GM12878 (cell line): ENCODE measurements around the gene LBH. TPM values are rescaled to one million over a fixed set of nuclear protein-coding genes. Genes with fewer than 3 reads are reported as not detected.

Source experiments
- ATAC-seq: fragments of 200-7000 bp; cut with Tn5 transposase; 3 replicates; pipeline ENCODE4 v1.9.1; 2020; ENCODE audit warnings: mild to moderate bottlenecking, moderate library complexity
- BruUV-seq: library from RNA; stranded (reverse); fragments of 400-500 nt; replicated peaks from 2 replicates; lab custom pipeline; 2021; lab: Mats Ljungman, UMichigan
- CTCF ChIA-PET: fragments of 300-600 bp; sonication (Branson Sonifier 250); formaldehyde crosslinking; extraction: SDS; loops from one replicate; lab custom pipeline; 2021; ENCODE audit warnings: inconsistent platforms; lab: Yijun Ruan, JAX
- POLR2A ChIA-PET: fragments of 350-600 bp; formaldehyde crosslinking; extraction: SDS; loops from one replicate; lab custom pipeline; 2021; ENCODE audit warnings: inconsistent platforms; lab: Charles Lee
- RAD21 ChIA-PET: fragments of 300-600 bp; sonication (Branson Sonifier 250); formaldehyde crosslinking; loops from one replicate; lab custom pipeline; 2023; ENCODE audit warnings: antibody characterized with exemption; ENCODE audit not compliant: unreplicated experiment; lab: Charles Lee
- SMC1A ChIA-PET: fragments of 300-600 bp; sonication (Branson Sonifier 250); formaldehyde crosslinking; loops from one replicate; lab custom pipeline; 2023; ENCODE audit not compliant: unreplicated experiment, uncharacterized antibody; lab: Charles Lee
- DNase-seq: peaks from one replicate; pipeline ENCODE4 v3.0.0-alpha.2; 2011; ENCODE audit warnings: low read depth, low spot score
- FAIRE-seq: peaks from 3 replicates; lab custom pipeline; 2011; peaks lifted over from hg19 to GRCh38; lab: Jason Lieb, UNC
- H2AFZ ChIP-seq: 2 replicates; pipeline ENCODE4 v1.6.0; 2011; ENCODE audit warnings: low read depth, low read length, control low read depth; ENCODE audit not compliant: control insufficient read depth
- H3K27ac ChIP-seq: 2 replicates; pipeline ENCODE4 v1.5.1; 2011; ENCODE audit warnings: control low read depth; ENCODE audit not compliant: control insufficient read depth, insufficient read depth
- H3K27me3 ChIP-seq, 2 experiments: replicated peaks in 1 of 2; 2 replicates each; pipeline versions ENCODE4 v1.6.0 to v1.6.1; 2011; ENCODE audit warnings: low read length in 1 of 2; ENCODE audit not compliant: control insufficient read depth in 2 of 2, insufficient read depth in 2 of 2
- H3K36me3 ChIP-seq, 2 experiments: 2 replicates each; pipeline ENCODE4 v1.5.1; 2011; ENCODE audit warnings: low read length in 1 of 2; ENCODE audit not compliant: control insufficient read depth in 2 of 2, insufficient read depth in 2 of 2
- H3K4me1 ChIP-seq: 2 replicates; pipeline ENCODE4 v1.6.1; 2011; ENCODE audit warnings: mild to moderate bottlenecking, low read length, moderate library complexity, mixed read lengths; ENCODE audit not compliant: control insufficient read depth, insufficient read depth
- H3K4me2 ChIP-seq: 2 replicates; pipeline ENCODE4 v1.6.0; 2011; ENCODE audit warnings: control low read depth; ENCODE audit not compliant: control insufficient read depth, insufficient read depth
- H3K4me3 ChIP-seq: fragments of 200-600 bp; sonication (generic); 2 replicates; pipeline ENCODE4 v1.5.1; 2016
- H3K79me2 ChIP-seq: 2 replicates; pipeline ENCODE4 v1.6.0; 2011; ENCODE audit warnings: low read length; ENCODE audit not compliant: control insufficient read depth, insufficient read depth
- H3K9ac ChIP-seq: 2 replicates; pipeline ENCODE4 v1.8.0; 2011; ENCODE audit warnings: low read length, control low read depth, mixed read lengths; ENCODE audit not compliant: control insufficient read depth, insufficient read depth
- H3K9me3 ChIP-seq: replicated peaks from 3 replicates; pipeline ENCODE4 v1.5.1; 2011; ENCODE audit warnings: mild to moderate bottlenecking, low read length; ENCODE audit not compliant: control insufficient read depth, insufficient read depth
- H4K20me1 ChIP-seq: 2 replicates; pipeline ENCODE4 v1.6.0; 2011; ENCODE audit not compliant: control insufficient read depth, insufficient read depth
- BHLHE40 ChIP-seq, 2 experiments: fragments of 450-650 bp in 1 of 2; IDR thresholded peaks; 2 replicates each; pipeline ENCODE4 v1.6.1; 2011 to 2017; ENCODE audit warnings: low read depth in 2 of 2, borderline replicate concordance in 1 of 2, improper control_type of control experiment in 1 of 2, low read length in 1 of 2, mild to moderate bottlenecking in 1 of 2
- CBX5 ChIP-seq: sonication (generic); IDR thresholded peaks from 2 replicates; pipeline ENCODE4 v1.6.1; 2016; ENCODE audit warnings: low read depth, moderate library complexity, mild to moderate bottlenecking, inconsistent platforms
- KAT2A ChIP-seq: conservative IDR thresholded peaks from 2 replicates; pipeline ENCODE4 v1.6.1; 2011; ENCODE audit warnings: low read depth, low read length; ENCODE audit not compliant: control insufficient read depth
- KLF5 ChIP-seq: fragments of 450-650 bp; IDR thresholded peaks from 2 replicates; pipeline ENCODE4 v1.6.1; 2014; ENCODE audit warnings: mild to moderate bottlenecking; ENCODE audit not compliant: partially characterized antibody
- MTA3 ChIP-seq: IDR thresholded peaks from 2 replicates; pipeline ENCODE4 v1.6.1; 2012; ENCODE audit warnings: low read length, inconsistent platforms, borderline replicate concordance
- SIX5 ChIP-seq: IDR thresholded peaks from 2 replicates; pipeline ENCODE4 v1.6.1; 2011; ENCODE audit warnings: mild to moderate bottlenecking, low read depth, low read length, moderate library complexity; ENCODE audit not compliant: severe bottlenecking
- SMC3 ChIP-seq: IDR thresholded peaks from 2 replicates; pipeline ENCODE4 v1.6.1; 2011; ENCODE audit warnings: low read length, improper control_type of control experiment, borderline replicate concordance
- SREBF2 ChIP-seq: IDR thresholded peaks from 2 replicates; pipeline ENCODE4 v1.6.1; 2012; ENCODE audit warnings: mild to moderate bottlenecking, low read length
- TCF3 ChIP-seq: IDR thresholded peaks from 2 replicates; pipeline ENCODE4 v1.6.1; 2012; ENCODE audit warnings: low read depth, mild to moderate bottlenecking, low read length, borderline replicate concordance; ENCODE audit not compliant: insufficient read depth
- TCF7 ChIP-seq: IDR thresholded peaks from 2 replicates; pipeline ENCODE4 v1.6.1; 2014; ENCODE audit warnings: antibody characterized with exemption, borderline replicate concordance
- YY1 ChIP-seq: IDR thresholded peaks from 2 replicates; pipeline ENCODE4 v1.6.1; 2011; ENCODE audit warnings: low read depth, mild to moderate bottlenecking, low read length
- ZBED1 ChIP-seq: IDR thresholded peaks from 2 replicates; pipeline ENCODE4 v1.6.1; 2016; ENCODE audit warnings: borderline replicate concordance
- ZSCAN29 ChIP-seq: fragments of 450-650 bp; IDR thresholded peaks from 2 replicates; pipeline ENCODE4 v1.6.1; 2017; ENCODE audit warnings: mild to moderate bottlenecking, moderate library complexity
- WGBS: methylation state at CpG from one replicate; pipeline ENCODE4 v1.1.6; 2016; ENCODE audit warnings: low lambda C conversion rate; ENCODE audit not compliant: insufficient replicate concordance, insufficient coverage; ENCODE audit errors: missing lambda C conversion rate; 5-methylcytosine and 5-hydroxymethylcytosine counted together
- in situ Hi-C: fragments of 300-500 bp; cut with MboI; formaldehyde crosslinking; loops from 9 replicates; pipeline ENCODE4 v1.14.3; 2018; ENCODE audit warnings: mixed read lengths
- intact Hi-C: fragments of 100-400 bp; cut with micrococcal nuclease; formaldehyde crosslinking; loops from one replicate; pipeline ENCODE4 v1.14.2; 2022; ENCODE audit not compliant: unreplicated experiment
- polyA plus RNA-seq, 11 experiments: library from polyadenylated mRNA; depleted of rRNA in 4 of 11; unstranded in 6 of 11; stranded (reverse) in 5 of 11; fragments of >200 nt; fragmentation: Nextera tagmentation in 4 of 11; fragmentation: Illumina TruSeq in 1 of 11; extraction: Ambion mirVana in 4 of 11; extraction: Trizol in 1 of 11; gene quantifications; 1 replicate in 1 of 11; 2 replicates in 10 of 11; pipeline versions ENCODE4 v1.2.1 to v1.2.3, GENCODE V29; 2011 to 2016; ENCODE audit warnings: inconsistent platforms in 2 of 11, missing spikeins in 2 of 11, low read depth in 1 of 11
- total RNA-seq, 4 experiments: library from RNA; depleted of rRNA in 3 of 4; stranded (reverse); fragments of >200 nt in 3 of 4; fragmentation: Illumina TruSeq in 1 of 4; extraction: Trizol in 1 of 4; gene quantifications; 2 replicates each; pipeline versions ENCODE4 v1.2.1 to v1.2.3, GENCODE V29; 2013 to 2021
- TF ChIP-seq, protein P1 (sequence below): IDR thresholded peaks from 2 replicates; pipeline ENCODE4 v1.6.1; 2011; ENCODE audit warnings: low read depth, mild to moderate bottlenecking, low read length, moderate library complexity, borderline replicate concordance; ENCODE audit errors: extremely low read depth
- TF ChIP-seq, protein P2 (sequence below): IDR thresholded peaks from 2 replicates; pipeline ENCODE4 v1.6.1; 2011; ENCODE audit warnings: mild to moderate bottlenecking, low read depth, low read length, moderate library complexity; ENCODE audit not compliant: insufficient replicate concordance
- TF ChIP-seq, protein P3 (sequence below): fragments of 450-650 bp; formaldehyde crosslinking; IDR thresholded peaks from 2 replicates; pipeline ENCODE4 v1.4.0; 2020; ENCODE audit warnings: mild to moderate bottlenecking, moderate library complexity

Gene LBH
- total and polyA plus RNA-seq, 10 of the 15 experiments (the other 5 are each of a cell fraction or from before 2014, with no cell fraction given): 9.3 to 133 (median 34.1) TPM

DNA sequence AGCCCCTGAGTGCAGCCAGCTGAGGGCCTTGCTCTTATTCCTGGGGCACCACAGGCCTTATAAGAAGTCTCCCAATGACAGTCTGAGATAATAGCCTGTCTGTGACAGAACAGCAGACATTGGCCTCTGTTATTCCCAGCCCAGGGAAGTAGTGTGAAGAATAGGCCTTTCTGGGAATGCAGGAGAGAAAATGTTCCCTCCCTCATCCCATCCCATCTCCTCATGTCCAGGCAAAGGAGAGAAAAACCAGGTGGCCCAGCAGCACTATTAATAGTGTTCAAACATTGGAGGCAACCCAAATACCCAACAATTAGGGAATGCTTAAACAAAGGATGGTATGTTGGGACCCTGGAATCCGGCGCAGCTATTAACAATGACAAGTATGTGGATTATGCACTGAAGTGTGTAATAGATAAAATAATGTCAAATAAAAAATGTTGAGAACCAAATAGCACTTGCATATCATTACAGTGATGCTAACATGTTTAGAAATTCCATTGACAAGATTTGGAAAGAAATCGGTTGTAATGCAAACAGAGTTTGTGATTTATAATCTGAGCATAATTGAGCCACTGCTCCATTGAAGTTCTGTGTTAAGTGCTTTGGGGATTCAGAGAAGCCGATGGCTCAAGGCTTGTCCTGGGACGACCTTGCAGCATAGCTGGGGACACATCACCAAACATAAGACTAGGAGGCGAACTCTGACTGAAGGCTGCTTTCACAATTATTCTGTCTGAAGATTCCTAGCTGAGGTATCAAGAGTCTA is 69.3 kb downstream of the LBH start:
- FAIRE-seq: no peak
- POLR2A ChIA-PET: interaction anchor here (1.1 to 1.2 kb wide), 3 partner anchors 13 to 70 kb away, joined by 3 read pairs; no protein-coding TSS in a partner anchor
- TF ChIP-seq TCF7: no peak
- no peak for TF ChIP-seq SREBF2
- TF ChIP-seq, protein P1, sequence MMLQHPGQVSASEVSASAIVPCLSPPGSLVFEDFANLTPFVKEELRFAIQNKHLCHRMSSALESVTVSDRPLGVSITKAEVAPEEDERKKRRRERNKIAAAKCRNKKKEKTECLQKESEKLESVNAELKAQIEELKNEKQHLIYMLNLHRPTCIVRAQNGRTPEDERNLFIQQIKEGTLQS: no peak
- TF ChIP-seq YY1: no peak
- no peak for TF ChIP-seq BHLHE40 (IDR thresholded peaks at IDR 0.05; ENCODE audit: borderline replicate concordance in 1 of 2, low read depth in 2 of 2, low read length in 1 of 2)
- TF ChIP-seq, protein P2, sequence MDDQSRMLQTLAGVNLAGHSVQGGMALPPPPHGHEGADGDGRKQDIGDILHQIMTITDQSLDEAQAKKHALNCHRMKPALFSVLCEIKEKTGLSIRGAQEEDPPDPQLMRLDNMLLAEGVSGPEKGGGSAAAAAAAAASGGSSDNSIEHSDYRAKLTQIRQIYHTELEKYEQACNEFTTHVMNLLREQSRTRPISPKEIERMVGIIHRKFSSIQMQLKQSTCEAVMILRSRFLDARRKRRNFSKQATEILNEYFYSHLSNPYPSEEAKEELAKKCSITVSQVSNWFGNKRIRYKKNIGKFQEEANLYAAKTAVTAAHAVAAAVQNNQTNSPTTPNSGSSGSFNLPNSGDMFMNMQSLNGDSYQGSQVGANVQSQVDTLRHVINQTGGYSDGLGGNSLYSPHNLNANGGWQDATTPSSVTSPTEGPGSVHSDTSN: no peak
- TF ChIP-seq MTA3: no peak
- TF ChIP-seq SIX5: no peak
- no peak for TF ChIP-seq ZBED1
- TF ChIP-seq TCF3: no peak
- TF ChIP-seq ZSCAN29: no peak
- TF ChIP-seq KAT2A: no peak
- no peak for TF ChIP-seq KLF5
- no peak for TF ChIP-seq SMC3
- TF ChIP-seq, protein P3, sequence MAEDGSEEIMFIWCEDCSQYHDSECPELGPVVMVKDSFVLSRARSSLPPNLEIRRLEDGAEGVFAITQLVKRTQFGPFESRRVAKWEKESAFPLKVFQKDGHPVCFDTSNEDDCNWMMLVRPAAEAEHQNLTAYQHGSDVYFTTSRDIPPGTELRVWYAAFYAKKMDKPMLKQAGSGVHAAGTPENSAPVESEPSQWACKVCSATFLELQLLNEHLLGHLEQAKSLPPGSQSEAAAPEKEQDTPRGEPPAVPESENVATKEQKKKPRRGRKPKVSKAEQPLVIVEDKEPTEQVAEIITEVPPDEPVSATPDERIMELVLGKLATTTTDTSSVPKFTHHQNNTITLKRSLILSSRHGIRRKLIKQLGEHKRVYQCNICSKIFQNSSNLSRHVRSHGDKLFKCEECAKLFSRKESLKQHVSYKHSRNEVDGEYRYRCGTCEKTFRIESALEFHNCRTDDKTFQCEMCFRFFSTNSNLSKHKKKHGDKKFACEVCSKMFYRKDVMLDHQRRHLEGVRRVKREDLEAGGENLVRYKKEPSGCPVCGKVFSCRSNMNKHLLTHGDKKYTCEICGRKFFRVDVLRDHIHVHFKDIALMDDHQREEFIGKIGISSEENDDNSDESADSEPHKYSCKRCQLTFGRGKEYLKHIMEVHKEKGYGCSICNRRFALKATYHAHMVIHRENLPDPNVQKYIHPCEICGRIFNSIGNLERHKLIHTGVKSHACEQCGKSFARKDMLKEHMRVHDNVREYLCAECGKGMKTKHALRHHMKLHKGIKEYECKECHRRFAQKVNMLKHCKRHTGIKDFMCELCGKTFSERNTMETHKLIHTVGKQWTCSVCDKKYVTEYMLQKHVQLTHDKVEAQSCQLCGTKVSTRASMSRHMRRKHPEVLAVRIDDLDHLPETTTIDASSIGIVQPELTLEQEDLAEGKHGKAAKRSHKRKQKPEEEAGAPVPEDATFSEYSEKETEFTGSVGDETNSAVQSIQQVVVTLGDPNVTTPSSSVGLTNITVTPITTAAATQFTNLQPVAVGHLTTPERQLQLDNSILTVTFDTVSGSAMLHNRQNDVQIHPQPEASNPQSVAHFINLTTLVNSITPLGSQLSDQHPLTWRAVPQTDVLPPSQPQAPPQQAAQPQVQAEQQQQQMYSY (CRISPR knock-in tag): no peak
- TF ChIP-seq CBX5: no peak

More for the DNA sequence above, 69.3 kb downstream of the LBH start:
- intact Hi-C loops (no loop called here), in situ Hi-C loops (no loop called here)
- ATAC-seq (no peak), DNase-seq (no peak)
- H3K4me2 ChIP-seq: no peak overlapping the region
- no peak overlapping the region for H3K4me3 ChIP-seq
- no peaks in the 10 kb centered on the region for H3K36me3 ChIP-seq
- peaks cover 3% of the 10 kb centered on the region; the same call in 1 of the 2 replicates for H3K4me1 ChIP-seq
- H3K79me2 ChIP-seq: no peaks in the 10 kb centered on the region
- CTCF ChIA-PET: interaction anchor here (0.7 to 1.1 kb wide), 3 partner anchors 12 to 135 kb away, joined by 3 to 4 read pairs (median 3); no protein-coding TSS in a partner anchor
- WGBS: 70% methylated on average over 6 of the region's 6 CpGs
- no peak overlapping the region for H2AFZ ChIP-seq
- no peaks in the 10 kb centered on the region for H4K20me1 ChIP-seq
- RAD21 ChIA-PET: interaction anchor here (1.6 to 2.3 kb wide), 2 partner anchors 10 to 67 kb away, joined by 3 to 6 read pairs; no protein-coding TSS in a partner anchor
- no peak overlapping the region for H3K27ac ChIP-seq
- SMC1A ChIA-PET: interaction anchor here (1.0 to 2.1 kb wide), 4 partner anchors 9 to 147 kb away, joined by 3 to 8 read pairs (median 3); partner anchors contain the start of gene LCLAT1
- no TSS peak for BruUV-seq
- no peak overlapping the region for H3K9ac ChIP-seq
- H3K27me3 ChIP-seq: no peaks in the 10 kb centered on the region
- H3K9me3 ChIP-seq: no peaks in the 10 kb centered on the region; the same call in 1 of the 3 replicates
